ENCODE measurements around the gene MYL5.
"Not testable (repeated sequence)": the region's sequence is repeated elsewhere in the genome, so short reads cannot be mapped to it uniquely, and the experiment has no call there.

MYL5 gene

GRCh38 chr4:656436-657337 lies 17.7 kb upstream of the MYL5 start:
- DNase-seq (ENCODE audit: low read depth in 2 of 2, low spot score in 1 of 2): no peak

GRCh38 chr4:657338-657833 lies 17.0 kb upstream of the MYL5 start:
- no peak for DNase-seq (ENCODE audit: low read depth in 2 of 2, low spot score in 1 of 2)

- DNase-seq (ENCODE audit: low read depth in 2 of 2, low spot score in 1 of 2): no peak
These were observed 16.3 kb upstream of the MYL5 start for GRCh38 chr4:657834-658667.

- DNase-seq (ENCODE audit: low read depth in 2 of 2, low spot score in 1 of 2): no peak
These were observed 15.4 kb upstream of the MYL5 start for GRCh38 chr4:658681-659667.

GRCh38 chr4:659851-660250 lies 14.5 kb upstream of the MYL5 start:
- DNase-seq (ENCODE audit: low read depth in 2 of 2, low spot score in 1 of 2): no peak

GRCh38 chr4:660401-660800 lies 13.9 kb upstream of the MYL5 start:
- DNase-seq (ENCODE audit: low read depth in 2 of 2, low spot score in 1 of 2): no peak

GRCh38 chr4:661231-661630 lies 13.1 kb upstream of the MYL5 start:
- no peak for DNase-seq (ENCODE audit: low read depth in 2 of 2, low spot score in 1 of 2)

- no peak for DNase-seq (ENCODE audit: low read depth in 2 of 2, low spot score in 1 of 2)
These were observed 12.2 kb upstream of the MYL5 start for GRCh38 chr4:661881-662761.

GRCh38 chr4:663046-663437 lies 11.3 kb upstream of the MYL5 start:
- DNase-seq (ENCODE audit: low read depth in 2 of 2, low spot score in 1 of 2): no peak

- DNase-seq (ENCODE audit: low read depth in 2 of 2, low spot score in 1 of 2): peak; percentile 47 to 50
These were observed 10.6 kb upstream of the MYL5 start for GRCh38 chr4:663438-664428.

GRCh38 chr4:664713-665231 lies 9.6 kb upstream of the MYL5 start:
- no peak for DNase-seq (ENCODE audit: low read depth in 2 of 2, low spot score in 1 of 2)

- DNase-seq (ENCODE audit: low read depth in 2 of 2, low spot score in 1 of 2): no peak
These were observed 9.0 kb upstream of the MYL5 start for GRCh38 chr4:665381-665750.

- no peak for DNase-seq (ENCODE audit: low read depth in 2 of 2, low spot score in 1 of 2)
These were observed 8.4 kb upstream of the MYL5 start for GRCh38 chr4:665751-666435.

GRCh38 chr4:666436-666810 lies 7.9 kb upstream of the MYL5 start:
- no peak for DNase-seq (ENCODE audit: low read depth in 2 of 2, low spot score in 1 of 2)

- no peak for DNase-seq (ENCODE audit: low read depth in 2 of 2, low spot score in 1 of 2)
These were observed 7.4 kb upstream of the MYL5 start for GRCh38 chr4:666822-667544.

- DNase-seq (ENCODE audit: low read depth in 2 of 2, low spot score in 1 of 2): no peak
These were observed 6.8 kb upstream of the MYL5 start for GRCh38 chr4:667545-667925.

GRCh38 chr4:668219-668618 lies 6.1 kb upstream of the MYL5 start:
- not testable (repeated sequence) for DNase-seq (ENCODE audit: low read depth in 2 of 2, low spot score in 1 of 2)

All from stimulated activated CD8-positive, alpha-beta memory T cell treated with anti-CD3 and anti-CD28 coated beads, Interleukin-4, amount 100 ng/mL, for 1 hour (primary cell).